ENCODE results near the gene TBL3. TPM values are rescaled to one million over a fixed set of nuclear protein-coding genes. Genes with fewer than 3 reads are reported as not detected.
A peak's percentile ranks its signal among the peaks of the same experiment; 100 is the strongest.

The TBL3 gene
- total and polyA plus RNA-seq, 9 of the 15 experiments (the other 6 are each of a cell fraction or from before 2014, with no cell fraction given), result 0.97 to 117 (median 24.5) TPM

DNA sequence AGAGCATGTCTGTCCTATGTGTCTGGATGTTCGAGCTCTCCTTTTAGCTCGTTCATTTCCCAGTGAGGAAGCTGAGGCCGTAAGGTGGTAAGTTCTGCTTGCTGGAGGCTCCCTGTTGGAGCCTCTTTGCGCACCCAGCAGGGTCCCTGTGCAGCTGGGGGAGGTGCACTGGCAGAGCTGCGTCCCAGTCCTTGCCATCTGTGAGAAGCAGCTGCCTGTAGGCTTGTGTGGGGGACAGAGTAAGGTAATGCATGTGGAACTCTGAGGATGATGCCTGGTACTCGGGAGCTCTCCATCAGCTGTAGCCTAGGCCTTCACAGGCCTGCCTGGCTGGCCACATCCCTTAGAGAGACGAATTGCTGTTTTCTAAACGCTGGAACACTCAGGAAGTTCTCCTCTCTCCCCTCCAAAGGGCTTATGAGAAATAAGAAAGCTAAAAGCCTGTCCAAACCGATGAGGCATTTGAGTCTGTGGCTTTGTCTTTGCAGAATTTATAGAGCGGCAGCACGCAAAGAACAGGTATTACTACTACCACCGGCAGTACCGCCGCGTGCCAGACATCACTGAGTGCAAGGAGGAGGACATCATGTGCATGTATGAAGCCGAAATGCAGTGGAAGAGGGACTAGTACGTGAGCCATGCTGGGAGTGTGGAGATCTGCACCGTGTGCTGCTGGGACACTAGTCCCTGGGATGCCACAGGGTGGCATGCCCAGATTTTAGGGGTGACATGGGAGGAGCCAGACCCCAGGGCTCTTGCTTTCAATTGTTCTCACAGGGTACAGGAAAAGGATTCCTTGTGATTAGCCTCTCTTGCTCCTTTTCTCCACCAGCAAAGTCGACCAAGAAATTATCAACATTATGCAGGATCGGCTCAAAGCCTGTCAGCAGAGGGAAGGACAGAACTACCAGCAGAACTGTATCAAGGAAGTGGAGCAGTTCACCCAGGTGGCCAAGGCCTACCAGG, 10.9 kb upstream of the TBL3 start (continued):
- TF ChIP-seq NCOA2 (IDR thresholded peaks at IDR 0.05; ENCODE audit: partially characterized antibody in 2 of 2) (no peak), SMARCC2 (IDR thresholded peaks at IDR 0.05; ENCODE audit: low read depth) (no peak), NFIC (IDR thresholded peaks at IDR 0.05) (peak; percentile 42; the same call in 1 of the 2 replicates), POLR2A (conservative IDR thresholded peaks at IDR 0.05) (peak; percentile 97), U2AF1 (optimal IDR thresholded peaks at IDR 0.05; ENCODE audit: low read depth, low read length) (no peak), GATAD2B (IDR thresholded peaks at IDR 0.05; ENCODE audit: borderline replicate concordance) (no peak), NELFE (IDR thresholded peaks at IDR 0.05; ENCODE audit: insufficient read depth, insufficient read length) (no peak), LARP7 (IDR thresholded peaks at IDR 0.05) (no peak), HNRNPLL (IDR thresholded peaks at IDR 0.05; ENCODE audit: low read depth, low read length, poor library complexity, severe bottlenecking) (peak; percentile 50), ZNF778 (CRISPR knock-in tag; IDR thresholded peaks at IDR 0.05) (no peak), ZFPM2 (CRISPR knock-in tag; IDR thresholded peaks at IDR 0.05) (no peak), IRF2 (CRISPR knock-in tag; IDR thresholded peaks at IDR 0.05) (no peak), PHF8 (IDR thresholded peaks at IDR 0.05; ENCODE audit: borderline replicate concordance, low read length) (no peak), BCL6 (CRISPR knock-in tag; IDR thresholded peaks at IDR 0.05) (no peak), ZEB2 (IDR thresholded peaks at IDR 0.05) (no peak), TCFL5 (CRISPR knock-in tag; conservative IDR thresholded peaks at IDR 0.05) (no peak), TBP (optimal IDR thresholded peaks at IDR 0.05; ENCODE audit: low read depth, low read length) (no peak), HNRNPL (IDR thresholded peaks at IDR 0.05; ENCODE audit: low read depth, low read length) (peak; percentile 83), RBFOX2 (IDR thresholded peaks at IDR 0.05; ENCODE audit: low read depth, low read length) (peak; percentile 58)
- TF ChIP-seq, protein P1, sequence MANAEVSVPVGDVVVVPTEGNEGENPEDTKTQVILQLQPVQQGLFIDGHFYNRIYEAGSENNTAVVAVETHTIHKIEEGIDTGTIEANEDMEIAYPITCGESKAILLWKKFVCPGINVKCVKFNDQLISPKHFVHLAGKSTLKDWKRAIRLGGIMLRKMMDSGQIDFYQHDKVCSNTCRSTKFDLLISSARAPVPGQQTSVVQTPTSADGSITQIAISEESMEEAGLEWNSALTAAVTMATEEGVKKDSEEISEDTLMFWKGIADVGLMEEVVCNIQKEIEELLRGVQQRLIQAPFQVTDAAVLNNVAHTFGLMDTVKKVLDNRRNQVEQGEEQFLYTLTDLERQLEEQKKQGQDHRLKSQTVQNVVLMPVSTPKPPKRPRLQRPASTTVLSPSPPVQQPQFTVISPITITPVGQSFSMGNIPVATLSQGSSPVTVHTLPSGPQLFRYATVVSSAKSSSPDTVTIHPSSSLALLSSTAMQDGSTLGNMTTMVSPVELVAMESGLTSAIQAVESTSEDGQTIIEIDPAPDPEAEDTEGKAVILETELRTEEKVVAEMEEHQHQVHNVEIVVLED (CRISPR knock-in tag; IDR thresholded peaks at IDR 0.05), result no peak
- TF ChIP-seq, protein P2, sequence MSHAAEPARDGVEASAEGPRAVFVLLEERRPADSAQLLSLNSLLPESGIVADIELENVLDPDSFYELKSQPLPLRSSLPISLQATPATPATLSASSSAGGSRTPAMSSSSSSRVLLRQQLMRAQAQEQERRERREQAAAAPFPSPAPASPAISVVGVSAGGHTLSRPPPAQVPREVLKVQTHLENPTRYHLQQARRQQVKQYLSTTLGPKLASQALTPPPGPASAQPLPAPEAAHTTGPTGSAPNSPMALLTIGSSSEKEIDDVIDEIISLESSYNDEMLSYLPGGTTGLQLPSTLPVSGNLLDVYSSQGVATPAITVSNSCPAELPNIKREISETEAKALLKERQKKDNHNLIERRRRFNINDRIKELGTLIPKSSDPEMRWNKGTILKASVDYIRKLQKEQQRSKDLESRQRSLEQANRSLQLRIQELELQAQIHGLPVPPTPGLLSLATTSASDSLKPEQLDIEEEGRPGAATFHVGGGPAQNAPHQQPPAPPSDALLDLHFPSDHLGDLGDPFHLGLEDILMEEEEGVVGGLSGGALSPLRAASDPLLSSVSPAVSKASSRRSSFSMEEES (CRISPR knock-in tag; IDR thresholded peaks at IDR 0.05), result no peak
- TF ChIP-seq, protein P3, sequence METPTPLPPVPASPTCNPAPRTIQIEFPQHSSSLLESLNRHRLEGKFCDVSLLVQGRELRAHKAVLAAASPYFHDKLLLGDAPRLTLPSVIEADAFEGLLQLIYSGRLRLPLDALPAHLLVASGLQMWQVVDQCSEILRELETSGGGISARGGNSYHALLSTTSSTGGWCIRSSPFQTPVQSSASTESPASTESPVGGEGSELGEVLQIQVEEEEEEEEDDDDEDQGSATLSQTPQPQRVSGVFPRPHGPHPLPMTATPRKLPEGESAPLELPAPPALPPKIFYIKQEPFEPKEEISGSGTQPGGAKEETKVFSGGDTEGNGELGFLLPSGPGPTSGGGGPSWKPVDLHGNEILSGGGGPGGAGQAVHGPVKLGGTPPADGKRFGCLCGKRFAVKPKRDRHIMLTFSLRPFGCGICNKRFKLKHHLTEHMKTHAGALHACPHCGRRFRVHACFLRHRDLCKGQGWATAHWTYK (CRISPR knock-in tag; IDR thresholded peaks at IDR 0.05), result no peak; the same call in 1 of the 2 replicates
- TF ChIP-seq, protein P4, sequence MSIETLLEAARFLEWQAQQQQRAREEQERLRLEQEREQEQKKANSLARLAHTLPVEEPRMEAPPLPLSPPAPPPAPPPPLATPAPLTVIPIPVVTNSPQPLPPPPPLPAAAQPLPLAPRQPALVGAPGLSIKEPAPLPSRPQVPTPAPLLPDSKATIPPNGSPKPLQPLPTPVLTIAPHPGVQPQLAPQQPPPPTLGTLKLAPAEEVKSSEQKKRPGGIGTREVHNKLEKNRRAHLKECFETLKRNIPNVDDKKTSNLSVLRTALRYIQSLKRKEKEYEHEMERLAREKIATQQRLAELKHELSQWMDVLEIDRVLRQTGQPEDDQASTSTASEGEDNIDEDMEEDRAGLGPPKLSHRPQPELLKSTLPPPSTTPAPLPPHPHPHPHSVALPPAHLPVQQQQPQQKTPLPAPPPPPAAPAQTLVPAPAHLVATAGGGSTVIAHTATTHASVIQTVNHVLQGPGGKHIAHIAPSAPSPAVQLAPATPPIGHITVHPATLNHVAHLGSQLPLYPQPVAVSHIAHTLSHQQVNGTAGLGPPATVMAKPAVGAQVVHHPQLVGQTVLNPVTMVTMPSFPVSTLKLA (conservative IDR thresholded peaks at IDR 0.05), result 0 out of 4 replicates have a peak, but pooled peaks of 1 of the 2 experiments have one; percentile 31
